Cardiac muscle cell (in vitro differentiated cells and primary cell): ENCODE data around the gene STK10. TPM values are rescaled to one million over a fixed set of nuclear protein-coding genes. Genes with fewer than 3 reads are reported as not detected.

Source experiments
- DNase-seq, 2 donors: peaks; one replicate each; pipeline versions ENCODE4 v3.0.0 to v3.0.0-alpha.2; 2010 to 2017; ENCODE audit warnings: low read depth in 1 of 2, low spot score in 1 of 2
- H3K27ac ChIP-seq: fragments of 200-600 bp; sonication (generic); 2 replicates; pipeline ENCODE4 v1.5.1; 2016
- H3K27me3 ChIP-seq: fragments of 200-600 bp; sonication (generic); 2 replicates; pipeline ENCODE4 v1.6.0; 2016; ENCODE audit warnings: control low read depth
- H3K36me3 ChIP-seq: fragments of 200-600 bp; sonication (generic); 2 replicates; pipeline ENCODE4 v1.5.1; 2016; ENCODE audit warnings: control low read depth
- H3K4me1 ChIP-seq: fragments of 200-600 bp; sonication (generic); 2 replicates; pipeline ENCODE4 v1.8.1; 2017; ENCODE audit warnings: low read depth, mild to moderate bottlenecking, mixed run types
- H3K4me3 ChIP-seq: fragments of 200-600 bp; sonication (generic); 2 replicates; pipeline ENCODE4 v1.5.1; 2016; ENCODE audit warnings: mild to moderate bottlenecking
- H3K9me3 ChIP-seq: fragments of 200-600 bp; sonication (generic); 2 replicates; pipeline ENCODE4 v1.5.1; 2017; ENCODE audit warnings: low read depth, mild to moderate bottlenecking, control low read depth
- CTCF ChIP-seq: IDR thresholded peaks from 2 replicates; pipeline ENCODE4 v1.5.1; 2012; ENCODE audit warnings: low read depth, mild to moderate bottlenecking, low read length
- polyA plus RNA-seq: library from polyadenylated mRNA; unstranded; fragments of >200 nt; fragmentation: Nextera tagmentation; extraction: Ambion mirVana; gene quantifications from 2 replicates; pipeline ENCODE4 v1.2.1, GENCODE V29; 2016
- total RNA-seq: library from RNA; depleted of rRNA; stranded (reverse); fragments of >200 nt; gene quantifications from 2 replicates; pipeline ENCODE4 v1.2.3, GENCODE V29; 2016

STK10 gene
- total and polyA plus RNA-seq, 2 experiments from 2014 or later = 10.8 to 16.4 TPM

GRCh38 chr5:172149073-172149472 is 39.0 kb downstream of the STK10 start:
- no peak overlapping the region for H3K27ac ChIP-seq
- H3K4me1 ChIP-seq = no peaks in the 10 kb centered on the region
- peak in 1 of 2 donors; percentile 69 for DNase-seq
- no peaks in the 10 kb centered on the region for H3K9me3 ChIP-seq
- no peaks in the 10 kb centered on the region for H3K36me3 ChIP-seq
- H3K4me3 ChIP-seq = no peak overlapping the region
- no peak for TF ChIP-seq CTCF
- H3K27me3 ChIP-seq = no peaks in the 10 kb centered on the region

DNA sequence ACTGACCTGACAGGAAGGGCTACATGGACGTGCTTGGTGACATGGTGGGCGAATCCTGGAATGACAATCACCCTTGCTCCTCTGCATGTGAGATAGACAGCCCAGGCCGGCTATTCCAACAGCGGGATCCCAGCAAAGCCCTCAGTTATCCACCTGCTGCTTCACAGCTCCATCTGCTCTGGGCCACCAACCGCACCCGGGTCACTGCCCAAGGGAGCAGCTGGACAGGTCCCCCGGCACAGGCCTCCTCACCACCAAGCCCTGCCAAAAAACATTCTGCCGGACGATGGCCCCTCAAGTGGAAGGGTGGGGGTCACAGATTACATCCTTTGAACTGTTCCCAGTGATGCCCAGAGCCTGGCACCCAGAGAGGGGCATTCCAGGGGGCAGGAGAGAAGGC is 39.6 kb downstream of the STK10 start:
- Histone ChIP-seq H3K4me3 (no peak overlapping the region), H3K27me3 (no peaks in the 10 kb centered on the region), H3K27ac (no peak overlapping the region), H3K36me3 (no peaks in the 10 kb centered on the region), H3K9me3 (no peaks in the 10 kb centered on the region), H3K4me1 (no peaks in the 10 kb centered on the region)
- no peak for DNase-seq
- TF ChIP-seq CTCF = no peak

GRCh38 chr5:172147857-172148256 is 40.2 kb downstream of the STK10 start:
- DNase-seq = no peak
- H3K9me3 ChIP-seq = no peaks in the 10 kb centered on the region
- no peak overlapping the region for H3K27ac ChIP-seq
- no peaks in the 10 kb centered on the region for H3K4me1 ChIP-seq
- no peaks in the 10 kb centered on the region for H3K27me3 ChIP-seq
- no peaks in the 10 kb centered on the region for H3K36me3 ChIP-seq
- H3K4me3 ChIP-seq = no peak overlapping the region
- no peak for TF ChIP-seq CTCF

GRCh38 chr5:172146748-172147092 is 41.3 kb downstream of the STK10 start:
- TF ChIP-seq CTCF = no peak
- Histone ChIP-seq H3K4me1 (peaks cover under 1% of the 10 kb centered on the region), H3K27me3 (no peaks in the 10 kb centered on the region), H3K36me3 (no peaks in the 10 kb centered on the region), H3K9me3 (no peaks in the 10 kb centered on the region), H3K4me3 (no peak overlapping the region), H3K27ac (no peak overlapping the region)
- no peak for DNase-seq

- Histone ChIP-seq H3K4me1 (peaks cover 4% of the 10 kb centered on the region), H3K4me3 (no peak overlapping the region), H3K9me3 (no peaks in the 10 kb centered on the region), H3K27me3 (no peaks in the 10 kb centered on the region), H3K27ac (no peak overlapping the region), H3K36me3 (no peaks in the 10 kb centered on the region)
- no peak for TF ChIP-seq CTCF
- no peak for DNase-seq
Observed at GRCh38 chr5:172145870-172146747, 41.9 kb downstream of the STK10 start.
